HAP-1 (cell line): ENCODE measurements around the gene HSP90B1.
A peak's percentile ranks its signal among the peaks of the same experiment; 100 is the strongest.

Experiments
- DNase-seq, 2 experiments: peaks; one replicate each; pipeline ENCODE4 v3.0.0-alpha.2; 2016 to 2020; ENCODE audit warnings: low spot score in 2 of 2
- H3K27me3 ChIP-seq: fragments of 250-450 bp; sonication (Bioruptor Pico); 2 replicates; pipeline ENCODE4 v1.5.1; 2020; ENCODE audit warnings: low read depth, mild to moderate bottlenecking, moderate library complexity
- H3K36me3 ChIP-seq: fragments of 250-450 bp; sonication (Bioruptor Pico); replicated peaks from 2 replicates; pipeline ENCODE4 v1.5.1; 2020; ENCODE audit warnings: mild to moderate bottlenecking
- H3K4me1 ChIP-seq: fragments of 250-450 bp; sonication (Bioruptor Pico); 2 replicates; pipeline ENCODE4 v1.5.1; 2020; ENCODE audit warnings: mild to moderate bottlenecking
- H3K4me3 ChIP-seq: fragments of 250-450 bp; sonication (Bioruptor Pico); 2 replicates; pipeline ENCODE4 v1.5.1; 2020; ENCODE audit warnings: mild to moderate bottlenecking, moderate library complexity
- H3K9me3 ChIP-seq: fragments of 250-450 bp; sonication (Bioruptor Pico); 2 replicates; pipeline ENCODE4 v1.5.1; 2020; ENCODE audit warnings: mild to moderate bottlenecking, moderate library complexity
- in situ Hi-C: fragments of 300-500 bp; cut with MboI; formaldehyde crosslinking; loops from 3 replicates; pipeline ENCODE4 v1.14.3; 2020; ENCODE audit warnings: low sequenced_read_pairs, inconsistent platforms, mixed read lengths

Gene HSP90B1

DNA sequence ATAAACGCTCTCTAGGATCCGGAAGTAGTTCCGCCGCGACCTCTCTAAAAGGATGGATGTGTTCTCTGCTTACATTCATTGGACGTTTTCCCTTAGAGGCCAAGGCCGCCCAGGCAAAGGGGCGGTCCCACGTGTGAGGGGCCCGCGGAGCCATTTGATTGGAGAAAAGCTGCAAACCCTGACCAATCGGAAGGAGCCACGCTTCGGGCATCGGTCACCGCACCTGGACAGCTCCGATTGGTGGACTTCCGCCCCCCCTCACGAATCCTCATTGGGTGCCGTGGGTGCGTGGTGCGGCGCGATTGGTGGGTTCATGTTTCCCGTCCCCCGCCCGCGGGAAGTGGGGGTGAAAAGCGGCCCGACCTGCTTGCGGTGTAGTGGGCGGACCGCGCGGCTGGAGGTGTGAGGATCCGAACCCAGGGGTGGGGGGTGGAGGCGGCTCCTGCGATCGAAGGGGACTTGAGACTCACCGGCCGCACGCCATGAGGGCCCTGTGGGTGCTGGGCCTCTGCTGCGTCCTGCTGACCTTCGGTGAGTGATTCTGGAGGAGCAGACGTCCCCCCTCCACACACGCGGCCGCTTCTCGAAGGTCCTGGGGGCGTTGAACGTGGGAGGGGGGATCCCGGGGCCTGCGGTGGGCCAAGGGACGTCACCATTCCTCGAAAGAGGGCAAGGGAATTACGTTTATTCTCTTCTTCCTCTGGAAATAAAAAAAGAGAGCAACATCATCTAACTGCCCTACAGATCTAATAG, at the start of gene HSP90B1:
Gene HSP90B1, plus strand, starts transcription at position 377 of the 753 bp plus-strand sequence. Its CDS starts 106 bp downstream, at position 483.
- in situ Hi-C loops: no loop called here
- peak; percentile 99 to 100 for DNase-seq
- no peaks in the 10 kb centered on the region for H3K9me3 ChIP-seq
- no peaks in the 10 kb centered on the region for H3K27me3 ChIP-seq
- peak within 1 kb of the TSS; percentile 94 for H3K4me3 ChIP-seq
- peaks cover 23% of the 10 kb centered on the region for H3K4me1 ChIP-seq
- H3K36me3 ChIP-seq: peaks cover 49% of the 10 kb centered on the region

DNA sequence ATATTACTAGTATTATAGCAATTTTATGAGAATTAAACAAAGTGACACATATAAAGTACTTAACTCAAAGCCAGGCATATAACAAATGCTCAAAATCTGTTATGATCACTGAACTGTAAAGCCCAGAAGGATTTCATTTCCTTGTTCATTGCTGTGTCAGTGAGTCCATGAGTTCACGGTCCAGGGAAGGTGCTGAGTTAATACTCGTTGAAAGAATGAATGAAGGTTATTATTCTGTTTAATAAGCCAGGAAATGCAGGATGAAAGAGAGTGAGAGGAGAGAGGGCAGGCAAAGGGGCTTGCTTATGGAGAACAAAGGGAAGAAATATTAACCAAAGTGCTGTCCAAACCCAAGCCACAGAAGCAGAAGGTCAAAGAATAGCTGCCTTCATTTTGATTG, 48.9 kb upstream of the HSP90B1 start:
- no peak for DNase-seq
- Histone ChIP-seq H3K27me3 (no peaks in the 10 kb centered on the region), H3K4me3 (no peak overlapping the region), H3K4me1 (no peaks in the 10 kb centered on the region; the same call in 1 of the 2 replicates), H3K9me3 (no peaks in the 10 kb centered on the region), H3K36me3 (no peaks in the 10 kb centered on the region)
- in situ Hi-C loops: no loop called here

DNA sequence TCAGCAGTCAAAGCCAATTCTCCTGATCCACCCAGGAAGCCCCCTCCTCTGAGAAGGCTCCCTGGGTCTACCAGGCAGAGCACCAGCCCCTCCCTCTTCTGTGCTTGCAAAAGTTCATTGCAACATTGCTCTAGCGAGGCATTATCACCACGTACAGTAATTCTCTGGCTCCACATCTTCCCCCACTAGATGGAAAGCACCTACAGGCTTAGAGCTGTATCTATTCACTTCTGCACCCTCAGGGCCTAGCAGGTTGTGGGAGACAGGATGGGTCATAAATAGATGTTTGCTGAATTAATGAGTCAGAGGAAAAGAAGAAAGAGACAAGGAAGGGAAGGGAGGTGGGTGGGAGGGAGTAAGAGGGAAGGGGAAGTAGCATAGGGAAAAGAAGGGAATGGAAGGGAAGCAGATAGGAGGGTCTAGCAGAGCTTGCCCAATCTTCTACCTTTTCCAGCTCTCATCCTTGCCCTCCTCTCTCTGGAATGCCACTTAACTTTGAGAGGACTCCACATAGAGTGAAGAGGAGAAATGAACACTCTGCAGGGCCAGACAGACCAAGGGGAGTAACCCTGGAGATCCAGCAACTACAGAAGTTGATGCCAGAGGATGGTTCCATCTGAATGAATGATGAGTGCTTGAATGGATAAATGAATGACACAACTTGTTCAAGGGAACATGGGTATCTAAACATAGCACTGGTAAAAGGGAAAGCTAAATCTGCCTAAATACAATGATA, 47.2 kb upstream of the HSP90B1 start:
- Histone ChIP-seq H3K4me1 (no peaks in the 10 kb centered on the region; the same call in 1 of the 2 replicates), H3K9me3 (no peaks in the 10 kb centered on the region), H3K27me3 (no peaks in the 10 kb centered on the region), H3K4me3 (no peak overlapping the region), H3K36me3 (no peaks in the 10 kb centered on the region)
- in situ Hi-C loops: no loop called here
- no peak for DNase-seq

DNA sequence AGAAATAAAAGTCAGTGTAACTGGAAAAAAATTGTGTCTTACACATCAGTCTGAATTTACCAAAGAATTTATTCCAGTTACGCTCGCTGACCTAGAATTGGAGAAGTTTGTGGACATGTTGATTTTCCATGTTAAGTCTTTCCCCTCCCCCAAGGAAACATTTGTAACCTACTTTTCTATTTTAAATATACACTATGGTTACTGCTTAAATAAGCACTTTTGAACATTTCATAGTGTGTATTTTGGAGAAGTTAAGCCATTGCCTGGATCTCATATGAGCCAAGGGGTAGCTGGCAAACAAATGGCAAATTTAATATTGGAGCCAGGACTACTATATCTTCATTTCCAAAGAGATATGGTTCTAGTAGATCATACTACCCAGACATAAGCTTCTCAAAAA, 46.3 kb upstream of the HSP90B1 start:
- no peaks in the 10 kb centered on the region for H3K36me3 ChIP-seq
- H3K9me3 ChIP-seq: no peaks in the 10 kb centered on the region
- no peaks in the 10 kb centered on the region for H3K4me1 ChIP-seq
- no peak for DNase-seq
- no peak overlapping the region for H3K4me3 ChIP-seq
- no peaks in the 10 kb centered on the region for H3K27me3 ChIP-seq
- in situ Hi-C loops: no loop called here

DNA sequence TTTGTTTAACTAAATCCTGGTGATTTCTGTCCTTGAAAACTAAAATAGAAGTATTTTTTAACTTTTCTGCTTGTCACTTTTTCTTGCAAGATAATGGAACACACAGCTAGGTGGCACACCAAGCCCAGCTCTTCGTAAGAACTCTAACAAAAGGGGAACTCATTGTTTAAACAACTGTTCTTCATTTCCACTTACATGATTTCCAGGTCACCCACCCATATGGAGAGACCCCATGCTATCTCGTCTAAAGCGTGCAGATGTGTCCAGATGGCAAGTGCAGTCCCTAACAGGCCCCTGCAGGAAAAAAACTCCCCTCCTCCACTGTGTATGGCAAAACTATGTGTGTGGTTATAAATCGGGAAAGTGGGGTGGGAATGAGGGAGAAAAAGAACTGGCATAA, 45.9 kb upstream of the HSP90B1 start:
- H3K36me3 ChIP-seq: no peaks in the 10 kb centered on the region
- H3K27me3 ChIP-seq: no peaks in the 10 kb centered on the region
- H3K4me1 ChIP-seq: no peaks in the 10 kb centered on the region
- in situ Hi-C loops: no loop called here
- H3K9me3 ChIP-seq: no peaks in the 10 kb centered on the region
- no peak overlapping the region for H3K4me3 ChIP-seq
- DNase-seq: no peak

DNA sequence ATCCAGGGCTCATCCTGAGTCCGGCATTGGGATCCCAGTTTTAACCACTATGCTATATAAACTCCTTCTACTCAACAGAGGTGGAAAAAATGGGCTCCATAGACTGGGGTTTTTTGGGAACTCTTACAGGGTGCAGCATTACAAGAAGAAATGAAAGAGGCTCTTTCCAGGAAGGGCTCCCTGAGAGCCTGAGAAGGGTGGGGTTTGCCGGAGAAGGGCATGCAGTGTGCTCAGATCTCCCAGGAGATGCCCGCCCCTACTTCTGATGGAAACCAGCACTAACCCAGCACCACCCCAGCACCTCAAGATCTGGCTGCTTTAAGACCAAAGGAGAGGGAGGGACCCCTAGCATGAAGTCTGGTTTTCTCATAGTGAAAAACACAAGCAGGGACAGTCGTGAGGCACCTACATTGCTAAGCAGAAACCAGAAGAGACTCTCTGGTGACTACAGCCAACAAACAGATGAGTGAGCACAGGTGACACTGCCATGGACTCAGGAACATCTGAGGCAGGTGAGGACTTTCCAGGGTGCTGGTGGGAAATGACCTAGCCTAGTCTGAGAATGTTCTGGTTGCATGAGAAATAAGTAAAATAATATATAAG, 43.9 kb upstream of the HSP90B1 start:
- no peaks in the 10 kb centered on the region for H3K36me3 ChIP-seq
- no peaks in the 10 kb centered on the region for H3K9me3 ChIP-seq
- no peaks in the 10 kb centered on the region for H3K27me3 ChIP-seq
- DNase-seq: no peak
- H3K4me3 ChIP-seq: no peak overlapping the region
- in situ Hi-C loops: no loop called here
- no peaks in the 10 kb centered on the region for H3K4me1 ChIP-seq

DNA sequence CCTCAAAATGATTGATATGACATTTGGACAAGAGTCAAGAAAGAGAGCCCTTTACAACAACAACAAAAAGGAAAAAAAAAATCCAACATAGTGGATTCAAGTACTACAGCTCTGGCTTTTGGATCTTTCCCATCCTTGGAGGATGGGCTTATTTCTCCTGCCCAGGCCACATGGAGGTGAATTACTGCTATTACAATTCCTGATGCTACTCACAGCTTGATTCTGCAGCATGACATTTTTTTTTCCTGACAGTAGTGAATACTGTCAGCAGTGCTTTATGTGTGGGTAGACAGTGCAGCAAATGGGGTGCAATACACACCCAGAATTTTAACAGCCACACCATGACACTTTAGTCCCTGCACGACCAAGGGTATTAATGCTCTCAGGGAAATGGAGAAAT, 42.5 kb upstream of the HSP90B1 start:
- in situ Hi-C loops: no loop called here
- Histone ChIP-seq H3K27me3 (no peaks in the 10 kb centered on the region), H3K36me3 (no peaks in the 10 kb centered on the region), H3K4me3 (no peak overlapping the region), H3K4me1 (no peaks in the 10 kb centered on the region), H3K9me3 (no peaks in the 10 kb centered on the region)
- DNase-seq: no peak

DNA sequence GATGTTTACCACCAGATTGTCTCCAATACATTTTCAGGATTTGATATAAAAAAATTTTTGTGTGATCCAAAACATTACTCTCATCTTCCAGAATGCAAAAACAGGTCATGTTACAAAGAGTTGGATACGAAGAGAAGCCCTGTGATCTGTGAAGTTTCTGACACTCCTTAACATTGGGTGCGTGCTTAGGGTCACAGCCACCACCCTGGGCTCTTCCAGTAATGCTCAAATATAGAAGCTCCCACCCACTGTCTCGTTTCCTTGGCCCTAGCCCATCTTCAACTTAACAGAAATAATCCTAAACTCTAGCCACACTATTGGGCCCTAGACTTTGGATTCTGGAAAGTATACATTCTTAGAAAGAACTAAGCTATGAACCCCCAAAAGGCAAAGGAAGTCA, 32.9 kb upstream of the HSP90B1 start:
- H3K4me3 ChIP-seq: no peak overlapping the region
- in situ Hi-C loops: no loop called here
- no peak for DNase-seq
- no peaks in the 10 kb centered on the region for H3K4me1 ChIP-seq
- no peaks in the 10 kb centered on the region for H3K36me3 ChIP-seq
- no peaks in the 10 kb centered on the region for H3K9me3 ChIP-seq
- no peaks in the 10 kb centered on the region for H3K27me3 ChIP-seq

DNA sequence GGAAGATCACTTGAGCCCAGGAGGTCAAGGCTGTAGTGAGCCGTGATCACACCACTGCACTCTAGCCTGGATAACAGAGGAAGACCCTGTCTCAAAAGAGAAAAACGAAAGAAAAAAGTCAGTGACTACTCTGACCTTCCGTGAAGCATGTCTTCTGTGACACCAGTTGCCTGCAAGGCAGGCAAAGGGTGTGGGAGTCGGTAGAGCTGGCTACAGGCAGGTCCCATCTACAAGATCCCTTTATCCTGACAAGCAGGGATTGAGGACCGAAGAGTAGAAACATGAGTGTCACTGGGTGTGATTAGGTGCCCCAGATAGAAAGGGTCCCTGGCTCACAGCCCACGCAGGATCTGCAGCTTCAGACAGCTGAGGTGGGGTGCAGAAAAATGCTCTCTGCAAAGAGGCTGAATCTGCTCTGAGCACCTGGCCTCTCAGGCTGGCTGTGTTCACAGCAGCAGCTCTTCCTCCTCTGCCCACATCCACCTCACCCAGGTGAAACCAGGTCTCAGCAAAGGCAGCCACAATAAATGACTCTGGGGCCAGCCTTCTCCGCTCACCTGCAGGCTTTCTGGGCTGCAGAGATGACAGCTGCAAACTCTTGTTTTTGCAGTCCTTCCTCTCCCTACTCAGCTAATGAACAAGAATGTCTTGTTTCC, 28.6 kb upstream of the HSP90B1 start:
- in situ Hi-C loops: no loop called here
- H3K4me1 ChIP-seq: no peaks in the 10 kb centered on the region

DNA sequence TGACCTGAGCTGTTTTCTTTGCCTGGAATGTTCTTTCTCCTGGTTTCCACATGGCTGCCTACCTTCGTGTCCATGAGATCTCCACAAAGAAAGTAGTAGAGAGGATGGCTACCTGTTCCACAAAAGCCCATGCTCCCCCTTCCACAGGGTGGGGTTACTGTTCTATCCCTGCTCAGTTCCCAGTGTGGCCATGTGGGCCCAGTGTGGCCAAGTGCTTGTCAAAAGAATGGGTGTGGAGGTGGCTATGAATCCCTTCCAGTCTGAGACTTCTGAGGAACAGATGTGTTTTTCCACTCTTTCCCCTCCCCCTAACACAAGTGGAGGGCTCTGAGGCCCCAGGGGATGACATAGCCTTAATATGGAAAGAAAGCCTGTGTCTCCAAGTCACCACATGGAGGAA, 26.2 kb upstream of the HSP90B1 start:
- Histone ChIP-seq H3K27me3 (no peaks in the 10 kb centered on the region; the same call in 1 of the 2 replicates), H3K4me3 (no peak overlapping the region), H3K4me1 (no peaks in the 10 kb centered on the region), H3K36me3 (no peaks in the 10 kb centered on the region), H3K9me3 (no peaks in the 10 kb centered on the region)
- no peak for DNase-seq
- in situ Hi-C loops: no loop called here

More for the DNA sequence above, 28.6 kb upstream of the HSP90B1 start:
- Histone ChIP-seq H3K27me3 (no peaks in the 10 kb centered on the region; the same call in 1 of the 2 replicates), H3K4me3 (no peak overlapping the region), H3K9me3 (no peaks in the 10 kb centered on the region), H3K36me3 (no peaks in the 10 kb centered on the region)
- DNase-seq: no peak

DNA sequence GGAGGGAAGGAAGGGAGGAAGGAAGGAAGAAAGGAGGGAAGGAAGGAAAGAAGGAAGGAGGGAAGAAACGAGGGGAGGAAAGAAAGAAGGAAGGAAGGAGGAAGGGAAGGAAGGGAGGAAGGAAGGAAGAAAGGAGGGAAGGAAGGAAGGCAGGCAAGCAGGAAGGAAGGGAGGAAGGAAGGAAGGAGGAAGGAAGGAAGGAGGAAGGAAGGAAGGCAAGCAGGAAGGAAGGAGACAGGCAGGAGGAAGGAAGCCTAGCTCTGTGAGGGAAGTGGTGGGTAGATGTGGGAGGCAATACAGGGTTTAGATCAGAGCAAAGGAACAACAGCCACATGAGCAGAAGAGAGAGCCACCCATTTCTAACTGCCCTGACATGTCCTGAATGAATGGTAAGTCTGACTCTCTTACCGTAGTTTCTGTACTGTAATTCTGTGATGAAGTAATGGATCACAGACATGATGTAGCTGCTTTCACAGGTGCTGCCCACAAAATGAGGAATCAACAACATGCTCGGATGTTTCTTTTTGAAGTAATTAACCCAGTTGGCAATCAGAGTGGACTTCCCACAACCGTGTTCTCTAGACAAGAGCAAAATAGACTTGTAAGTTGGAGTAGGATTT, 24.4 kb upstream of the HSP90B1 start:
- in situ Hi-C loops: no loop called here
- DNase-seq: no peak
- Histone ChIP-seq H3K36me3 (no peaks in the 10 kb centered on the region), H3K9me3 (no peaks in the 10 kb centered on the region), H3K27me3 (no peaks in the 10 kb centered on the region; the same call in 1 of the 2 replicates), H3K4me3 (no peak overlapping the region), H3K4me1 (no peaks in the 10 kb centered on the region)

DNA sequence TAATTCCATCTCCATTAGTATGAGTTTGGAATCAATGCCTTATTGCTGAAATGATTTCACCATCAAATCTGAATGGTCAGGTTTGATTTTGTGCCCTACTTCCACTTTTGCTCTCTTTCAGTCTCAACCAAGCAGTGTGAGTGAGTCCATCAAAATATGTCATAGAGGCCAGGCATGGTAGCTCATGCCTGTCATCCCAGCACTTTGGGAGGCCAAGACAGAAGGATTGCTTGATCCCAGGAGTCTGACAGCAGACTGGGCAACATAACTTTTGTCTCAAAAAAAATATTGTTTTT, 22.0 kb upstream of the HSP90B1 start:
- DNase-seq: no peak
- Histone ChIP-seq H3K27me3 (no peaks in the 10 kb centered on the region; the same call in 1 of the 2 replicates), H3K4me1 (no peaks in the 10 kb centered on the region), H3K9me3 (no peaks in the 10 kb centered on the region), H3K4me3 (no peak overlapping the region), H3K36me3 (no peaks in the 10 kb centered on the region)
- in situ Hi-C loops: no loop called here

DNA sequence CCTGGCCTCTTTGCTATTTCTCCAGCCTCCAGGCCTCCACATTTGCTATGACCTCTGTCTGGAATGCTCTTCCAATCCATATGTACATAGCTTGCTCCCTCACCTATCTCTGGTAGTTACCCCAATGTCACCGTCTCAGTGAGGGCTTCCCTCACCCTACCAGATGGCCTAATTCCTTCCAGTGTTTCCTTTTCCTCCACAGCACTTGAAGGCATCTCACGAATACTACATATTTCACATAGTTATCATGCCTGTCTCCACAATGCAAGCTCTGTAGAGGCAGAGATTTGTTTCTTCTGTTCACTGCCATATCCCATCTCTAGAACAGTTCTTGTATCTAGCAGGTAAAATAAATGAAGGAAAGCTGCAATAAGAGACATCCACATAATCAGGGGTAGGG, 21.3 kb upstream of the HSP90B1 start:
- no peak for DNase-seq
- Histone ChIP-seq H3K4me3 (no peak overlapping the region), H3K9me3 (no peaks in the 10 kb centered on the region), H3K36me3 (no peaks in the 10 kb centered on the region), H3K4me1 (no peaks in the 10 kb centered on the region), H3K27me3 (no peaks in the 10 kb centered on the region; the same call in 1 of the 2 replicates)
- in situ Hi-C loops: no loop called here
